Activated CD4-positive, alpha-beta T cell treated with anti-CD3 and anti-CD28 coated beads, Interleukin-2, Interleukin-4, amounts not matched to agents 100 ng/mL and 50 ng/mL, durations not matched to agents 16 hours and 8 hours (primary cell): Measurements from ENCODE around the gene CDC45.

Experiments
- DNase-seq: peaks from one replicate; pipeline ENCODE4 v3.0.0-alpha.2; 2020; ENCODE audit warnings: low spot score

The CDC45 gene

GRCh38 chr22:19515654-19516377 is 36.1 kb downstream of the CDC45 start:
- no peak for DNase-seq

GRCh38 chr22:19516378-19517170 is 36.9 kb downstream of the CDC45 start:
- DNase-seq, result no peak

GRCh38 chr22:19517171-19517500 is 37.4 kb downstream of the CDC45 start:
- DNase-seq, result no peak

- DNase-seq, result no peak
Measured at GRCh38 chr22:19517919-19518611, 38.3 kb downstream of the CDC45 start.

GRCh38 chr22:19518635-19519034 is 38.9 kb downstream of the CDC45 start:
- DNase-seq, result no peak

GRCh38 chr22:19519041-19519926 is 39.6 kb downstream of the CDC45 start:
- no peak for DNase-seq

- no peak for DNase-seq
Measured at GRCh38 chr22:19520007-19520406, 40.3 kb downstream of the CDC45 start.

GRCh38 chr22:19520566-19521305 is 41.0 kb downstream of the CDC45 start:
- DNase-seq, result no peak

- no peak for DNase-seq
Measured at GRCh38 chr22:19522190-19522880, 42.6 kb downstream of the CDC45 start.

GRCh38 chr22:19522881-19523239 is 43.1 kb downstream of the CDC45 start:
- DNase-seq, result no peak

GRCh38 chr22:19523240-19524169 is 43.8 kb downstream of the CDC45 start:
- no peak for DNase-seq

GRCh38 chr22:19524170-19525115 is 44.7 kb downstream of the CDC45 start, which contains the start of gene CLDN5:
CLDN5 (minus strand) TSS chr22:19524410; CDS start chr22:19524255, 155 bp downstream.
- DNase-seq, result no peak

GRCh38 chr22:19525116-19525660 is 45.5 kb downstream of the CDC45 start:
- no peak for DNase-seq

GRCh38 chr22:19525666-19526065 is 45.9 kb downstream of the CDC45 start:
- DNase-seq, result no peak

GRCh38 chr22:19526076-19526701 is 46.5 kb downstream of the CDC45 start:
- DNase-seq, result no peak

GRCh38 chr22:19526702-19527111 is 47.0 kb downstream of the CDC45 start:
- no peak for DNase-seq

GRCh38 chr22:19527321-19527721 is 47.6 kb downstream of the CDC45 start:
- no peak for DNase-seq
